Urinary bladder (tissue), 4 donors: ENCODE results near the gene ZNF778. TPM values are rescaled to one million over a fixed set of nuclear protein-coding genes. Genes with fewer than 3 reads are reported as not detected.

Source experiments
- DNase-seq: peaks from one replicate; pipeline ENCODE4 v3.0.0-alpha.2; 2015; ENCODE audit errors: extremely low spot score
- H3K27ac ChIP-seq: one replicate; pipeline ENCODE4 v1.5.1; 2013; ENCODE audit warnings: low read depth, mild to moderate bottlenecking, moderate library complexity
- H3K36me3 ChIP-seq: one replicate; pipeline ENCODE4 v1.6.1; 2013; ENCODE audit warnings: mild to moderate bottlenecking, moderate library complexity; ENCODE audit not compliant: insufficient read depth
- H3K4me1 ChIP-seq: one replicate; pipeline ENCODE4 v1.6.1; 2013; ENCODE audit warnings: mild to moderate bottlenecking, moderate library complexity; ENCODE audit not compliant: insufficient read depth
- H3K4me3 ChIP-seq: one replicate; pipeline ENCODE4 v1.5.1; 2013; ENCODE audit warnings: low read depth, low read length
- WGBS: extraction: QIAGEN DNeasy Blood & Tissue Kit; methylation state at CpG from one replicate; pipeline ENCODE4 v1.1.7; 2013; 5-methylcytosine and 5-hydroxymethylcytosine counted together
- polyA plus RNA-seq: library from polyadenylated mRNA; stranded (reverse); fragments of 200-250 nt; gene quantifications from one replicate; pipeline ENCODE4 v1.2.3, GENCODE V29; 2013
- total RNA-seq: library from RNA; depleted of rRNA; stranded (reverse); fragments of >200 nt; gene quantifications from one replicate; pipeline ENCODE4 v1.2.3, GENCODE V29; 2014
- donor health status: healthy with polysubstance abuse.
- donor health status: healthy.

ZNF778 gene
- total RNA-seq (9.5 TPM), polyA plus RNA-seq (5.1 TPM)

DNA sequence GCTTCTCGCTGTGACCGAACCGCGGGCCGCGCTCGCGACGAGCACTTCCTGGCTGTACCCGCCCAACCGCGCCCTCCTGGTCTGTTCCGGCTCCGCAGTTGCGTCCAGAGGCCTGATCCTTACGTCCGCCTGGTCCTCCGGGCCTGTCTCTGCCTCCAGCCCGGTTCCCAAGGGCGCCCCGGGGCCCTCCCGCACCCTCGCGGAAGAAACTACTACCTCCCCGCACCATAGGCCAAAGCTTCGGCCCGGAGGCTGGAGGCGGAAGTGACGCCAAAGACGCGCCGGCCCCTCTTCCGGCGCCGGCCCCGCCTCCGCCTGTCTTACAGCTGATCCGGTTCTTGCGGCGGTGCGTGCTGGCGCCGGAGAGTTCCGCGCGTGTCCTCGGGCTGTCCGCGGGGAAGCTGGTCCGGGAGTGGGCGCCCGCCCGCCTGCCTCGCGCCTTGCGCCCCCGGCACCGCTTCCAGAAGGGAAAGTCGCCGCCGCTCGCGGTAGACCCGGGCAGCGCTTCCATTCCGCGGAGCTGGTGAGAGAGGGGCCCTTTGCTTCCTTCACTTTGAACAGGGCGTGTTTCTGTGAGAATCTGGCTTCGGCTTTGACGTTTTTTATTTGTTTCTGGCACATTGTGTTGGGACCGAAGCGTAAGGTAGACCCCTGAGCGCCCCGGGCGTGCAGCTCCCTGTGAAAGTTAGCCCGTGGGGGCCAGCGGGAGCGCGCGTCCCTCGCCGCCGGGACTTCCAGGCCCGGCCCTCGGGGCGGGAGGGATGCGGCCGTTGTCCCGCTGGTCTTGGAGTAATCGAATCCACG, at the start of gene ZNF778:
TSS of gene ZNF778 (plus strand) at position 316 of the 804 bp plus-strand sequence. CDS start 3,425 bp downstream, outside the sequence.
- no peaks in the 10 kb centered on the region for H3K4me1 ChIP-seq
- WGBS: under 1% methylated on average over 91 of the region's 91 CpGs
- peak within 1 kb of the TSS; percentile 94 for H3K27ac ChIP-seq
- DNase-seq: no peak
- H3K4me3 ChIP-seq: peak within 1 kb of the TSS; percentile 75
- H3K36me3 ChIP-seq: no peaks in the 10 kb centered on the region

DNA sequence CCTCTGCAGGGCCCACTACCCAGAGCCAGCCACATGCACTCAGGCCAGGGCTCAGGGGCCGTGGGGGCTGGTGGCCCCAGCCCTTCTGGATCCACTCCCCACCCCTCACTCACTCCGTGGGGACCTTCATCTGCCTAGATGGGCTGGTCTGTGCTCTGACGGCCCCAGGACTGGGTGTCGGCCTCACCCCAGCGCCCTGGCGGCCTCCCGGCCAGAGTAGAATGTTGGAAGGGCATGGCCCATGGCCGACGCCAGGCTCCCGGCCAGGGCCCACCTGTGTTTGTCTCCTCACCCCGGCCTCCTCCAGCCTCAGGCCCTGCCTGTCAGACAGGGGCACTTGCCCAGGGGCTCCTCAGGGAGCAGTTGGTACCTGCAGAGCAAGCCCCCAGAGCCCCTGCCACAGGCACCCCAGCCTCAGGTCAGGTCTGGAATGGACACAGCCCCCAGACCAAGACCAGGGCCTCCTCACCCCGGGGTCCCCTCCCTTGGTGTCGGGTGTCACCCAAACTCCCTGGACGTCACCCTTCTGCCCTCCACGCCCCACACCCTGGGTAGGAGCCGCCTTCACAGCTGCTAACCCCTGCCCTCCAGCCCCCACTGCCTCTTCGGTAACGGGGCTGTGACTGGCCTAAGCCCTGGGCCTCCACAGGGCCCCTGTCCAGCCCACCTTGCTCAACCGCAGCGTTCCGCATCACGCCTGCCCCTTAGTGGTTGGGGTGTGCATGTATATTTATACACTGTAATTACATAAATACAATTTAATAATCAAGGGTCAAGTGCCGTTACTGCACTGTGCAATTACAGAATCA, 48.9 kb upstream of the ZNF778 start:
- H3K36me3 ChIP-seq: no peaks in the 10 kb centered on the region
- no peaks in the 10 kb centered on the region for H3K4me1 ChIP-seq
- DNase-seq: no peak
- H3K4me3 ChIP-seq: no peak overlapping the region
- H3K27ac ChIP-seq: no peak overlapping the region
- WGBS: 65% methylated on average over 23 of the region's 23 CpGs

DNA sequence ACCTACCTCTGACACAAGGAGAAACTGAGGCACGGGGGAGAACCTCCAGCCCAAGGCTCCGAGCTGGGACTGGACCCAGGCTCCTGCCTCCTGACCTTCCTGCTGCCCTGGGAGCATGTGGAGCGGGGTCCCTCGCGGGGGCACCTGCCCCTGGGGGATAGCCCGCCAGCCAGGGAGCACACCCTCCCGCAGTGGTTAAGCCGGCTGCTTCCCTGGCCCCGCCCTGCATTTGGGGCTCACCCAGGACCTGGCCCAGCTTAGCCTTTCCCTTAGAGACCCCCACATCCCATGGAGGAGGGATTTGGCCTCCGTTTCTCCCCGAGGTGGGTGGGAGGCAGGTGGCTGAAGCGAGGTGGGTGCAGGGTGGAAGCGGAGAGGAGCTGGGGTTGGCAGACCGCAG, 47.7 kb upstream of the ZNF778 start:
- Histone ChIP-seq H3K4me3 (no peak overlapping the region), H3K27ac (no peak overlapping the region), H3K36me3 (no peaks in the 10 kb centered on the region), H3K4me1 (no peaks in the 10 kb centered on the region)
- 71% methylated on average over 14 of the region's 14 CpGs for WGBS
- DNase-seq: no peak

DNA sequence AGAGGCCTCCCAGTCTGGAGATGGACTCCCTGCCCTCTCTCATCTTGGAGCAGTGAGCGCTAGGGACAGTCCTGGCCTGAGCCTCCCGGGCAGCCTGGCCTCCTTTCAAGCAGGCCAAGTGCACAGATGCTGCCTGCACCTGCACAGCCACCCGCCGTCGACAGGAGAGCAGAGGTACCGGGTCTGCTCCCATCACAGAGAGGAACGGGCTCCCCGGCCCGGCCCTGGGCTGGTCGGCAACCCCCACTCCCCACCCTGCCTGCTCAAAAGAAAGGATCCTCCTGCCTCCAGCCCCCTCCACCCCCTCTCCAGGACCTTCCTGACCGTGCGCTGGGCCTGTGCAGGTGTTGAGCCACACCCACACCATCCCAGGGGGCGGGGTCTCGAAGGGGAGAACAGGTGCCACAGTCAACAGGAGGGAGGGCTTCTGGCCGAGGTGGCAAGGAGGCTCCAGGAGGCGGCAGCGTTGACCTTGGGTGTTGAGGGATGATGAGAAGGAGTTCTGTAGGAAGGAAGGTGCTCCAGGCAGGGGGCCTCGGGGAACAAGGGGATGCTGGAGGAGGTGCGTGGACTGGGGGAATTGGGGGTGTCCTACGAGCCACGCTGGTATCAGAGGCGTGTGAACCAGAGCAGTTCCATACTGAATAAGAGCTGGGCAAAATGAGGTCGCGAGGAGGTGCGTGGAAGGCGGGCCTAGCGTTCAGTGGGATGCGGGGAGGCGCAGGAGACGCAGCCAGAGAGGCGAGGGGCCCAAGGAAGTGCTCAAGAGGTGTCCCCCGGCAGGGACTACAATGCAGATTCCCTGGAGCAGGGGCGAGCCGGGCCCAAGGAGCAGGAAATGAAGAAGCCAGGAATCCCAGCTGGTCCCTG, 46.9 kb upstream of the ZNF778 start:
- DNase-seq: no peak
- Histone ChIP-seq H3K4me3 (no peak overlapping the region), H3K4me1 (no peaks in the 10 kb centered on the region), H3K36me3 (no peaks in the 10 kb centered on the region), H3K27ac (no peak overlapping the region)
- 15% methylated on average over 34 of the region's 34 CpGs for WGBS

DNA sequence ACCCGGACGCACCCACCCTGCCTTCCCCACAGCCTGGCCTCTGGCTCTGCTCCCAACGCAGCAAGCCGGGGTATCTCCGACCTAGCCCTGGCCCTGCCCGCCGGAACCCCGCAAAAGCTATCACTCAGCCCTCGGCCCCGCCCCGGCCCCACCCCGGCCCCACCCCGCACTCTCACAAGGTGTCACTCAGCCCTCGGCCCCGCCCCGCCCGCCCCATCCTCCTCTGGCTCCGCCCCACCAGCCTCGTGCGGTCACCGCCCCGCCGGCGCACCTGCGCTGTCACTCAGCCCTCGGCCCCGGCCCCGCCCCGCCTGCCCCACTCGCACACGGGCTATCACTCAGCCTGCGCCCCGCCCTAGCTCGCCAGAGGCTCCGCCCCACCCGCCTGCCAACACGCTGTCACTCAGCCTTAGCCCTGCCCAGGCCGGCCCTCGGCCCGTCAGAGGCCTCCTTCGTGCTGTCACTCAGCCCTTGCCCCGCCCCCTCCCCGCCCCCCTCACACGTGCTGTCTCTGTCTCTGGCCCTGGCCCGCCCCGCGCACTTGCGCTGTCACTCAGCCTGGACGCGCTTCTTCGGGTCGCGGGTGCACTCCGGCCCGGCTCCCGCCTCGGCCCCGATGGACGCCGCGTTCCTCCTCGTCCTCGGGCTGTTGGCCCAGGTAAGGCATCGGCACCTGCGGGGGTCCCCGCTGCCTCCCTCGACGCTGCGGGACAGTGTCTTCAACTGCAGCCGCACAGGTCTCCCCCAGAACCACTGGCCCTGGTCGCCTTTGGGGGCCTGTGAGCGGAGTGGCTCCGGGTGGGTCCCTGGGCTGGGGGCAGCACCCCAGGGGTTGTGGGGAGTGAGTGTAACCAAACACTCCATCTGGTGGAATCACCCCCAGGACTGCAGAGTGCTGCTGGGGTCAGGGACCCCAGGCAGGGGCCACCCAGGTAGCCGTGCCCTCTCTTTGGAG, 46.0 kb upstream of the ZNF778 start, which contains the start of gene CDH15:
TSS of gene CDH15 (plus strand) at position 533 of the 955 bp plus-strand sequence. CDS start at position 617, 84 bp downstream.
- peak; percentile 66 for DNase-seq
- H3K27ac ChIP-seq: no peak within 1 kb of the TSS
- H3K4me1 ChIP-seq: no peaks in the 10 kb centered on the region
- H3K36me3 ChIP-seq: no peaks in the 10 kb centered on the region
- WGBS: 8% methylated on average over 72 of the region's 74 CpGs
- no peak within 1 kb of the TSS for H3K4me3 ChIP-seq

DNA sequence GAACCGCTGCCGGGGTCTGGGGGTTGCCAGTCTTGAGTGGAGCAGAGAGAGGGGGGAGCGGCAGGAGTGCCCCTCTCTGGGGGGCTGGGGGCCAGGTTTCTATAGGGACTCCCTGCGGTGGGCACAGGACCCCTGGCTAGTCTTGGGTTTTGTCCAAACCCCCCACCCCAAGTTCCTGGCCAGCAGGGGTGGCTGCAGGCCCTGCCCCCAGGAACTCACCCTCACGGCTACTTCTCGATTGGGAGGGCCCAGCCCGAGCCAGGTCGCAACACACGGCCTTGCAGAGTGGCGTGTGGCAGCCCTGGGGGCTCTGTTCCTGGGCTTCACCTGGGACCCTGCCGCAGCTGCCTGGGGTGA, 45.4 kb upstream of the ZNF778 start:
- 84% methylated on average over 11 of the region's 11 CpGs for WGBS
- Histone ChIP-seq H3K27ac (no peak overlapping the region), H3K4me1 (no peaks in the 10 kb centered on the region), H3K4me3 (no peak overlapping the region), H3K36me3 (no peaks in the 10 kb centered on the region)
- DNase-seq: no peak

DNA sequence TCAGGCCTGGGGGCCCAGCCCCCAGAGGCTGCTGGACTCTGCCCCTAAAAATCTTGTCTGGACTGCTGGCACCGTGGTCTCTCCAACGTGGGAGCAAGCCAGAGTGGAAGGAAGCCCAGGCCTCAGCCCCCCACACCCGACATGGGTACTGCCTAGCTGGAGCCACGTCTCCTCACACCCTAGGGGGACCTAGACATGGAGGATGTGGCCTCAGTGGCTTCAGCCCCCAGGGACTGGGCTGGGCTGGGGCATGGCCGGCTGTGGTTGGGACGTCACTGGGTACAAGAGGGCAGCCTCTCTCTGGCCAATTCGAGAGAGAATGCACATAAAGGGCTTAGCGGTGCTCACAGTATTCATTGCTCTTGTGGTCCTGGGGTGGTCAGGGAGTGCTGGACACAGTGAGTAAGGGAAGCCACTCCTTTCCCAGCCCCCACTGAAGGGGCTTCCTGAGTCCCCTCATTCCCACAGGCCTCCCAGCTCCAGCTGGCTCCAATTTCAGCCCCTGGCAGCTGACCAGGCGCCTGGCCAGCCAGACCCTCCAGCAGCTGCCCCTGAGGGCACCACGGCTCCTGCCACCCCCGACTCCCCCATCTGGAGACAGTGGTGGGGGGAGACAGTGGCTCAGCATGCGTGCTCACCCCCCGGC, 44.9 kb upstream of the ZNF778 start:
- WGBS: 57% methylated on average over 13 of the region's 13 CpGs
- Histone ChIP-seq H3K36me3 (no peaks in the 10 kb centered on the region), H3K4me1 (no peaks in the 10 kb centered on the region), H3K27ac (no peak overlapping the region), H3K4me3 (no peak overlapping the region)
- no peak for DNase-seq

DNA sequence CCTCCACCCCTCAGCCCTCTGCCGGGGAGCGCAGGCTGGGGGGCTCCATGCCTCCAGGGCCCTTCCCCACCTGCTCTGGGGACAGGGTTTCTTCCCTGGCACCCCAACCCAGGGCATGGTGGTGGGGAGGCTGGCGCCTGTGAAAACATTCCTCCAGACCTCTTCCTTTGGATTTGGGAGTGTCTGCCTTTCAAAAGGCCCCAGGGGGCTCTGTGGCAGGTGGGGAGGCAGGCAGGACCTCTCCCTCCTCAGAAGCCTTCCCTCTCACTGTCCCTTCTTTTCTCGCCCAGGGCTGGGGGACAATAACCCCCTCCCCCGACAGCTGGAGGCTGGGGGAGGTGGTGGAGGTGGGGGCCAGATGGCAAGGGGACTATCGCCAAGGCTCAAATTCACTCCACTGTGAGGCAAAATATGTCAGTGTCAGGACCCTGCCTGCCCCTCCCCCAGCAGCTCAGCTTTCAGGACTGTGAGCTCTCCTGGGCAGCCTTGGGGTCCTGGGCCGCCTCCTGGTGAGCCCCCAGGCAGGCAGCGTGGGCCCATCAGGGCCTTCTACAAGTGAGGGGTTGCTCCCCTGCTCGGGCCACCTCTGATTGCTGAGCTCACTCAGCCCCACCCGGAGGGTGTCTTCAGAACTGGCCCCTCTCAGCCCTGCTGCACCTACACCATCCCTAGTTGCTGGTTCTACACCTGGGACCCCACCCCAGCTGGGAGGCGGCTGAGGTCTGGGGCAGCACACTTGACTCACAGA, 44.2 kb upstream of the ZNF778 start:
- no peak for DNase-seq
- Histone ChIP-seq H3K4me3 (no peak overlapping the region), H3K27ac (no peak overlapping the region), H3K36me3 (no peaks in the 10 kb centered on the region), H3K4me1 (no peaks in the 10 kb centered on the region)
- WGBS: 60% methylated on average over 11 of the region's 11 CpGs

DNA sequence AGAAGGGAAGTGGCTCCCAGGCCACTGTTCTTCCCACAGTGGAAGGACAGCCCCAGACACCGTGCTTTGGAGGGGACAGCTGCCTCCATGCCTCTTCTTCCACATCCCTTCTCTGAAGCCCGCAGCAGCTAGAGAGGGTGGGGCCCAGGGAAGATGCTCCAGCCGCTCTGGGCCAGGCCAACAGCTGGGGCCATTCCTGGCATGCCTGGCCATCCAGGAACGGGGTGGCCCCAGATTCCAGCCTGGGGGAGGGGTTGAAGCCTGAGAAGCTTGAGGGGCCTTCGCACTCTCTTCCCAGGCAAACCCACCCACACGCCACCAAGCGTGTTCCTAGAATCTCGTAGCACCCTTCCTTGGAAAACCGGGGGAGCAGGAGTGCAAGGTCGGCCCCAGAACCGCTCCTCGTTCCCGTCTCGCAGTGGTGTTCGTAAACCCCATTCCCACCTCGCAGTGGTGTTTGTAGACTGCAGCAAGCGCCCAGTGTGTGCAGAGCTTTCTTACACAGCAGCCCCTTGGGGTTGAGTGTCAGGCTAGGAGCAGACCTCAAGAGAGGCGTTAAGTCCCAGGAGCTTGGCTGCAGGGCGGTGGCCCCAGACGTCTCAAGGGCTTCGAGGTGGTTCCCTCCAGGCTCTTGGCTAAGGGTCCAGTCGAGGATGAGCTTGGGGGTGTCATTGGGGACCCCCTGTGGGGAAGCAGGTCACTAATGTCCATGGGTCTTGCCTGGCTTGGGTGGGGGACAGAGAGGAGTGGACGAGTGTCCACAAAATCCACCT, 43.3 kb upstream of the ZNF778 start:
- H3K27ac ChIP-seq: no peak overlapping the region
- H3K36me3 ChIP-seq: no peaks in the 10 kb centered on the region
- no peak for DNase-seq
- WGBS: 68% methylated on average over 23 of the region's 23 CpGs
- H3K4me3 ChIP-seq: no peak overlapping the region
- H3K4me1 ChIP-seq: no peaks in the 10 kb centered on the region

DNA sequence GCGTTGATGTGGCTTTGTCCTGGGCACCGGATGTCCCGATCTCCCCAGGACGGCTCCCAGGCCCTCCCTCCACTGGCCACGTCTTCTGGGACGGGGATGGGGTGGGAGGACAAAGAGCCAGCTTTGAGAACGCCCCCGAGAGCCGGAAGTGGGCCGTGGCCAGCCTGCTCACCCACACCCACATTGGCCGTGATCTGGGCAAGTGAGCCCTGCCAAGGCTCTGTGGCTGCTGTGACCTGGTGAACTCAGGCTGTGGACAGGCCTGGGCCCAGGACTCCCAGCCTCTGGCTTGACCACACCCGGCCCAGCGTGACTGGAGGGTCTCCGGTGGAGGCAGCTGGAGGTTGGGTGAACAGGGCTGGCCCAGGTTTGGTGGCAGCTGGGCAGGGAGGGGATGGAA, 42.6 kb upstream of the ZNF778 start:
- no peaks in the 10 kb centered on the region for H3K36me3 ChIP-seq
- no peak overlapping the region for H3K4me3 ChIP-seq
- no peak for DNase-seq
- H3K4me1 ChIP-seq: no peaks in the 10 kb centered on the region
- no peak overlapping the region for H3K27ac ChIP-seq
- WGBS: 77% methylated on average over 14 of the region's 14 CpGs
